Inflammatory macrophage treated with lipopolysaccharide for 4 hours (primary cell): ENCODE measurements around the gene MVB12B.

Experiments used
- DNase-seq: peaks from one replicate; pipeline ENCODE4 v3.0.0-alpha.2; 2020

Gene MVB12B

DNA sequence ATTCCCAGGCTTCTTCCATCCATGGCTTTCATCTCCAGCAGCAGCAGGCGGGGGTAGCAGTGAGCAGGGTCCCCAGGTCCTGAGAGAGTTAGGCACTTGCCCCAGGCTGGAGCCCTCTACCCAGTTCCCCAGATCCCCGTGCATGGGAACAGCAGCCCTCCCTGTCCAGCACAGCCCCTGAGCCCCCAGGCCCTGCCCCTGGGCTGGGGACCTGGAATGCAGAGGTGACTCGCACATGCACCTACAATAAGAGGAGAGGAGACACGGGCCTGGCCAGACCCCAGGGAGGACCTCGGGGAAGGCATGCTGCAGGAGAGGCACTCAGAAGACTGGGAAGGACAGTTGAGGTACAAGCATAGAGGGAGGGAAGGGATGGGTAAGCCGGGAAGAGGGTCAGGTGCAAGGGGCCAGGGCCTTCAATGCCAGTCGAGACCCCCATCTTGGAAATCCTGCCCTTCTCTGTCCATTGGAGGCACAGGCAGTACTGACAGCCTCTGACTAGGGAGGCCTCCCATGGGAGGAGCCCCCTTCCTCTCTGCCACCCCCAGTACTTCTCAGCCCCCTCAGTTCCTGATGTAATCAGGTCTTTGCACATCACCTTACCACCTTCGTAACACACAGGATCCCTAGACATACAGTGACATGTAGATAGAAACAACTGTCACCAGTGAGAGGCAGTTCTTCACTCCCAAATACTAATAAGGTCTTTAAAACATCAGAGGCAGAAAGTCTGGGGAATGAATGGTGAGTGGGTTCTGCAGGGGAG, 151.8 kb downstream of the MVB12B start:
- DNase-seq: no peak

DNA sequence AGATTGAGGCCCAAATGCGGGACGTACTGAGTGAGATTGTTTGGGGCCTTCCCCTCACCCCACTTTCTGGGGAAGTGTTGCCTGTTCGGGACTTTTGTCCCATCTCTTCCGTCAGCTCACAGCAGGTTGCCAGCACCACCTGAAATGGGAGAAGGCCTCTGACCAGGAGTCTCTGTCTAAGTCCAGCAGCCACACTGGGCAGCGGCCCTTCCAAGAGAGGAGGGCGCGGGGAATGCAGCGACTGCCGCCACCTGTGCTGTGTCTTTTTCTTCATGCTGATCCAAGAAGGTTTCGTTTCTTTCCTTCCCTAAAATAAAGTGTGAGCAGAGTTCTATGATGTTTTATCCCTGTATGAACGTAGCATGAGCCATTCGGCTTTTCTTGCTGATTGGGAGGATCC, 152.9 kb downstream of the MVB12B start:
- no peak for DNase-seq

DNA sequence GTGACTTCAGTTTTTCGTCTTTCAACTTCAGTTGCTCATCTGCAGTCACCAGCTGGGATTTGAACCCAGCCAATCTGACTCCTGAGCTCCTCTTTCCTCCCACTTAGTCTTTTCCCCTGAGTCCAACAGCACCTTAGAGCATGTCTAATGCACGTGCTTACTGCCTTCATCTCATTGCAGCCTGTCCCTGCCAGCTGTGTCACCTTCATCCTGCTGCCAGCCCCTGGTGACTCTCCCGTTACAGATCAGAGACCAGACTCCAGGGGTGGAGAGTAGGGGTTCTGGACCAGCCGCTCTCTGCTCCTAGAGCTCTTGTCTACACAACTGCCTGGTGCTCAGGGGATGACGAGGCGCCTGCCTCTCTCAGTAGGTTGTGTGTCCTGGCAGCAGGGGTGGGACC, 154.2 kb downstream of the MVB12B start:
- no peak for DNase-seq

DNA sequence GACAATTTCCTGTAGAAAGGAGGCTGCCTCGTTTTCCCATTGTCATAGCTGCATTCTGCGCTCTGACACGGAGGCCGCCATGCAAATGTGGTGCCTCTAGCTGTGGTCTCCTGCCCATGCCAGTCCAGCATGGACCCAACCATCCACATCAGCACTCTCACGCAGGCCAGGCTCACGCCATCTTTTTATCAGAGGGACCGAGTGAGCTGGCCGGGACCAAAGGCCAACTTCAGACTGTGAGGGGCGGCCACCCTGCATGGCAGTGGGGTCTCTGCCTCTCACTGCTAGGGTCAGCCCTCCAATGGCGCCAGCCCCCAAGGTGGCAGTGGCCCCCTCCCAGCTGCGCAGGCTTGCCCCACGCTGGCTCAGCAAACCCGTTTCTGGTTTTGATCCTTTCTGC, 155.2 kb downstream of the MVB12B start:
- no peak for DNase-seq

DNA sequence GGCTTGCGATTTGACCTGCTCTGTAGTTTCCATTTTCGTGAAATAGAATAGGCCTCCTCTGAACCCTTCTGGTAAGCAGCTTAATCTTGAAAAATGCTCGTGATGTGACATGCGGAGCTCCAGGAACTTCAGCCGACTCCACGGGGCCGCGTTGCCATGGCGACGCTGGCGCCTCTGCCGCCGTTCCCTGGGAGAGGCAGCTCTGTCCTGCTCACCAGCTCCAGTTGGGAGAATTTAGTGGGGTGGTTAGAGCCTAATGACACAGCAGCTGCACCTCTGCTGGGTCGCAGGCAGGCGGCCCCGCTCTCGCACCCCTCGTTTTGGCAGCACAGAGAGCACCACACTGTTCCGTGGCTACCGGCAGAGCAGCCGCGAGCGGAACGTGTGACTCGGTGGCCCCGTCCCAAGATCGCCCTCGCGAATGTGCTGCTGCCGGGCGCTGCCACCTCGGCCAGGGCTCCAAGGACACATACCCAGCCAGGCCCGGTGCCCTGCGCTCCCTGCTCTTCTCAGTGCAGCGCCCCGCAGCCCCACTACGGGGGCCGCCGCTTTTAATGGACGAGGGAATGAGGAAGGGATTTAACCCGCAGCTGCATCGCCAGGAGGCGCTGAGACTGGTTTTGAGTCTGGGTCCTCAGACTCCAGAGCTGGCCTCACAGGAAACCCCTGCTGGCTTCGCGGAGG, 155.9 kb downstream of the MVB12B start:
- DNase-seq: no peak

DNA sequence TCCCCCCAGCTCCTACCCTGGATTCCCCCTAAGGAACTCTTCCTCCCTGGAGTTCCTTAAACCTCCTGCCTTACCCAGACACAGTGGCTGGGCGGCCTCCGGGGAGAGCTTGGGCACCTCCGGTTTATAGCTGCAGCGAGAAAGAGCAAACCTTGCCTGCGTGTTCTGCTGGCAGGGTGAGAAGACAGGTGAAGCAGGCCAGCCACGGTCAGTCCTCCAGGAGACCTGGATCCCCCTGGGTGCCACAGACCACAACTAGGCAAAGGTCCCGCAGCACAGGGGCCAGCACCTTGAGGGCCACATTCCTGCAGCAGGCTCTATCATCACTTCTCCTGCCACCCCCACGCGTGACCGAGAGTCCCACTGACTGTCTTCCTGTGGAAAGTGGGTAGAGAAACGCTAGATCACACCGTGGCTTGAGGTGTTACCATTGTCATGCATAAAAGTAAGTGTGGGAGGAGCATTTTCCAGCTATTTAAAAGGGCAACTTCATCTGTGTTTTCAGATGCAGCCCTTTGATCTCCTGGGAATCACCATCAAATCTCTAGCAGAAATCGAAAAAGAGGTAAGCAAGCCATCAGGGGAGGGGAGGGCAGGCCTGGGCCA, 156.9 kb downstream of the MVB12B start:
- DNase-seq: no peak

DNA sequence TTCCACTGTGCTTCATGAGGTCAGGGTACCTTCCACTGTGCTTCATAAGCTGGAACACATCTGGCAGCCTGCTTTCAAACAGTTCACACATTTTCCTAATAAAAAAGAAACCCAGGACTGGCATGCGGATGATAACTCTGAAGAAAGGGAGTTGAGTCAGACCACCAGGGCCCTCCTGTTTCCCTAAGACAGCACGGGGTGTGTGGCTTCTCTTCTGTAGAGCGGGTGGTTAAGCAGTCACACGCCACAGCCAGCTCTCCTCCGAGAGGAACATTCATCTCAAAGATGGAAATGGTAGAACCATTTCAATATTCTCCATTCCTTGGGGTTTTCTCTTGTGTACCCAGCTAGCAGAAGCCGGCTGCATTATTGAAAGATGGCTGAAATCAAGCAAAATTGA, 159.0 kb downstream of the MVB12B start:
- no peak for DNase-seq

DNA sequence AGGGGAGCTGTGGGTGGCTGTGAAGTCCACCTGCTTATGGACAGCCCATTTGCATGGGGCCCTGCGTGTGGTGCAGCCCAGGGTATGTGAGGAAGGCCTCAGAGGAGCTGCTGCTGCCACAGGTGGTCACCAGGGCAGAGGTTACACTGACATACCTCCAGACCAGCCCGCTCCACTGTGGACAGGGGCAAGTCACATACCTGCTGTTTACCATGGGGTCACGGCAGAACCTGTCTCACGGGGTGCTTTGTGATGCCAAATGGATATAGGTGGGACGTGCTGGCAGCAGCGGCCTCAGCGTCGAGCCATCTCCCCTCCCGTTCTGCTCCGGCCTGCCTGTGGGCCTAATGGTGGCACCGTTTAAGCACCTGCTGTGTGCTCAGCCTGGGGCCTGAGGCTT, 159.6 kb downstream of the MVB12B start:
- no peak for DNase-seq

DNA sequence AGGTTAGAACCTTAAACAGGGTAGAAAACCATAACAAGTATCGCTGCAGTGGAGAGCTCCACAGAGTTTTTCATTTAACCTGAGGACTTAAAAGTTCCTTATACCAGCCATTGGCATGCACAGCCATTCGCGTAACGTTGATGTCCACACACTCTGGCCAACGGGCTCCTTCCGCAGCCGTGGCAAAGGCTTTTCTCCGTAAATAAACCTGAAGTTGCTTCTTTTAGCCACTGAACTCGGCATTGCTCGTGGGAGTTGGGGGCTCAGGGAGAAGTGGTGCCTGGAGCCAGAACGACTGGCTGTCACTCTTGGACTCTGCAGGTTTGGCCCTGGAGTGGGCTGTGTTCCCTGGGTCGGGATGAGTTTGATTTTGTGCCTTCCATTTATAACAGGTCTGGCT, 161.2 kb downstream of the MVB12B start:
- no peak for DNase-seq

DNA sequence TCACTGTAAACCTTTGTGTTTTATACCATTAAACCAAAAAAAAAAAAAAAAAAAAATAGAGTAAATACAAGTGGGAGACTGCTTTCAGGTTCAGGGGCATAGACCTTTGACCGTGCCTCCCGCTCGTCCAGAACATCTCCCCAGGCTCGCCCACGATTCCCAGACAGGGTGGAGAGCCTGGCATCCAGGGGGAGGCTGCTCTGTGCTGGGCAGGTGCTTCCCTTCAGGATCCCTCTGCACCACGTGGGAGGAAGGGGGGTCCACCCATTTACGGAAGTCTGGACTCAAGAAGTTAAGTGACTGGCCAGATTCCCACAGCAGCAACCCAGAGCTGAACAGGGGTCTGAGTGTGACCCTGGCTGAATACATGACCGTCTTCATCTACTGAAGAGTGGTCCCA, 161.7 kb downstream of the MVB12B start:
- no peak for DNase-seq

DNA sequence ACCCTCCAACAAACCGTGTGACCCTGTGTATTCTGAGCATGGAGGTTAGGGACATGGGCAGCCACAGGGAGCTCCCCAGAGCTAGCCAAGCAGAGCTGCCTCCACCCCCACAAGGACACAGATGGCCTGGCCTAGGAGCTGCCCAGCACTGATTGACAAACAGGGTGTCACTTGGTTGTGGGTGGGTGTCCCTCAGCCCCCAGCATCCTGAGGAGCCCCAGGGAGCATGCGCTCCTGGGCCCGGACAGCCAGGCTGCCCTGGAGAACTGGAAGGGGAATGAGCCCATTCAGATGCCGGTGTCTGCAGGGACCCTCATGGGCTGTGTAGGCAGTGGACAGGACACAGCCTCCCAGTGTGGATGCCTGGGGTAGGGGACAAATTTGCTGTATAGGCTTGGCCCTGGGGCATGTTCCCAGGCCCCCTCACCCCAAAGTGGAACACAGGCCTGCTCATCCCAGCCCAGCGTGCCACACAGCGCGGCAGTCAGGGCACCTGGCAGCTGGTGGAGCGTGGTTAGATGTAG, 162.3 kb downstream of the MVB12B start:
- DNase-seq: no peak

DNA sequence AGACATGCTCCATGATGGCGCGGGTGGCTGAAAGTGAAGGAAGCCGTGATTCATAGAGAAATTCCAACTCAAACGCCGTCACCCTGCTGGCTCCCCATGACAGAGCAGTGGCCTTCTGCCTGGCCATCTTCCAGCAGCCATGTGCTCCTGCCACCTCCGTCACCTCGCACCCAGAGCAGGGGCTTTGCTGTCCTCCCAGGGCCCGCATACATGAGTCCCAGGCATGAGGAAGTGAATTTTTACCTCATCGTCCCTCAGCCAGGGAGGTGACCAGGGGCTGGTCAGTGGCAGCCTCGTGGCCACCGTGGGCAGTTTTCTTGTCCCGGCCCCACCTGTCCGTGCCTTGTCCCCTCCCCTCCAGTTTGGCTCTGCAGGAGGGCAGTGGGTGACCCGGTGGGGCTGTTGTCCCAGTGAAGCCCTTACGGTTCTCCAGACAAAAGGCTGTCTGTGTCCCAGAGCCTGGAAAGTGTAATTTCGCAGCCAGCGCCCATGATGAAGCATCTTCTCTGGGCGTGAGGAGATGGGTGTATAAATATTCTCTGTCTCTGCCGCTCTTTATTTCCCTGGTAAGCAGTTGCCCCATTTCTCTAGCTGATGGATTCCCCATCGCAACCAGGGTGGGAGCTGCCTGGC, 163.1 kb downstream of the MVB12B start:
- peak; percentile 18 for DNase-seq

DNA sequence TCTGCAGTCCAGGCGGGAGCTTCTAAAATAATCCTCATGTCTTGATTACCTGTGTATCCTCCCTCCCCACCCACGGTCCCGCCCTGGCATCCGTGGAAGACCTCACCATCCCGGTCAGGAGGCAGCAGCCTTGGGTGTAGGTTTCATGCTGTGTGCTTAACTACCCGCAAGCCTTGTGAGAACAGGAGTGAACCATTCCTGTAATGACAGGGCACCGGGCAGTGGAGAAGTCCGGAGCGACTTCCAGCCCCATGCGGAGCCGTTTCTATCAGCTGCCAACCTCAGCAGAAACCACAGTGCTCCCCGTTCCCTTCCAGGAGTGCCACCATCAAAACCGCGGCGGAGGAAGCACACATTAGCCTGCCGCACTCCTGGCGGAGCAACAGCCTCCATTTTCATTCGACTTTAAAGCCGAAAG, 163.6 kb downstream of the MVB12B start:
- no peak for DNase-seq

DNA sequence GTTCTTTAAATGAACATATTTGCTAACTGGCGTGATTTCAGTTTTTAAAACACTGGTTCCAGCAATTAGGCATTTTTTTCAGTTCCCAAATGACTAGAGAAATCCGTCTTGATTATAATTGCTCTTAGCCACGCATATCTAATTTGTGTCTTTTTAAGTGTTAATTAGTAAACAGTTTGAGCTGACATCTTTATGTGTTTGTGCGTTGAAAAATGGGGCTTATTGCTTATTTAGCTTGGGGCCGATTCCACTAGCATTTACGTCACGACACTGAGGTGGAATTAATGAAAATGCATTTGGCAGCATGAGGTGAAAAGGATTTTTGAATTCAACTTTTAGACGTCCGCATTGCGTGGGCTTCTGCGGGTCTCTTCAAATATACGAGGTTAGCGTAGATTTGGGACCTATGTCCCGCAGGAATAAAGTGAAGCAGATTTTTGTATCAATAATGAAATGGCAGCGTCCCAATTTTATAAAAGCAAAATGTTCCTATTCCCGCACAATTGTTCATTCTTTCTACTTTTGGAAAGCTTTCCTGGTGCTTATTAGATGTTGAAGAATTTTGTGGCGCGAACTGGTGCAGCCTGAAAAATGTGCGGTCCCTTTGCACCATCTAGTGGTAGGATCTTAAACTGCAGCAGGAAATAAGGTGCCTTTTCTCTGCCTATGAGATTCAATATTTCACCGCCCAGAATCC, 164.4 kb downstream of the MVB12B start:
- peak; percentile 58 for DNase-seq

DNA sequence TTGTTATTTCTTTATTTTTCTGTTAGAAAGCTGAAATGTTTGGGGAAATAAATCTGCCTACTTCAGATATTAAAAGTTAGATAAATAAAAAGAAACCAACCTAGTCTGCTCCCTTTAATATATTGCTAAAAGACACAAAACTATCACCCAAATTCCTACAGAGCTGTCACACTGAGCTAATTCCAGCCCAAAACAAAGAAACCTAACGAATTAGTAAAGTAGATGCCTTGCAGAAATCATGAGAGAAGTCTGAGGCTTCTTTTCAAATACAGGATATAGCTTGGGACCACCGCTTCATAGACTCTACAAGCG, 164.9 kb downstream of the MVB12B start:
- no peak for DNase-seq

DNA sequence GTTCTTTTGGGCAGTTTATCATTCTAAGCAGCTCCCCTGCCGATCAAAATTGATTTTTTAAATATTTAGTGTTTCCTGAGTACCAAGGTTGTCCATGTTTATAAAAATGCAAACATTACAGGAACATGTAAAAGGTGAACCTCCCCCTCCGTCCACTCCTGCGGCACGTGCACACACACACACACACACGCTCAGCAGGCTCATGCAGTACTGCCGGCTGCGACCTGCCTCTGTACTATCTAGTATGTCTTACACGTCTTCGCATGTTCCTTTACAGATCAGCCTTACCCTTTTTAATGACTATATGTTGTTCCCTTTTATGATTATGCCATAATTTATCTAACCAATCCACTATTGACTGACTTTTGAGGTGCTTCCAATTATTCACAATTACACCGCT, 165.3 kb downstream of the MVB12B start:
- no peak for DNase-seq

DNA sequence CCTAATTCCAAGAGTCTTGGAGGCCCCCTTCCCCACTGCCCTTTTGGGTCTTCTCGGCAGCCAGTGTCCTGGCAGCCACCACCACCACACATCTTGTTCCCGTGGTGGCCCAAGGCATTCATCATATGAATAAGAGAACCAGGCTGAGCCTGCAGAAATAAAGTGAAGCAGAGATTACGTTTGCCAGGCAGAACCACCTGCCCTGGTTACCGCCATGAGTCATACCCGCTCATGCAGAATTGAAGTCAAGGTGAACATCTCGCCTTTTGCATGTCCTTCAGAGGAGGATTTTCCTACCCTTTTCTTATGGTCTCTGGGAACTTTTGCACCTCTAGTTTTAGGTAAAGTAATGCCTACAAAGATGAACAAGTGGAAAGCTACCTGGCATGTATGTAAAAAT, 167.6 kb downstream of the MVB12B start:
- DNase-seq: no peak

DNA sequence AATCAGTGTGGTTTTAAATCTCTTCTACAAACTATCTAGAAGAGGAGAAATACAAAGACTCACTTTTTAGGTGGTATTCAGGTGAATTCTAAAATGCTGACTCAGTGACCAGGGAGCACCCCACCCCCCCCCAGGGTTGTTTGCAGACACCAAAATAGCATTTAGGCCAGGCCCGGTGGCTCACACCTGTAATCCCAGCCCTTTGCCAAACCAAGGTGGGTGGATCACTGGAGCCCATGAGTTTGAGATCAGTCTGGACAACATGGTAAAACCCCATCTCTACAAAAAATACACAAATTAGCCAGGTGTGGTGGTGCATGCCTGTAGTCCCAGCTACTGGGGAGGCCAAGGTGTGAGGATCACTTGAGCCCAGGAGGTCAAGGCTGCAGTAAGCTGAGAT, 168.1 kb downstream of the MVB12B start:
- DNase-seq: no peak

DNA sequence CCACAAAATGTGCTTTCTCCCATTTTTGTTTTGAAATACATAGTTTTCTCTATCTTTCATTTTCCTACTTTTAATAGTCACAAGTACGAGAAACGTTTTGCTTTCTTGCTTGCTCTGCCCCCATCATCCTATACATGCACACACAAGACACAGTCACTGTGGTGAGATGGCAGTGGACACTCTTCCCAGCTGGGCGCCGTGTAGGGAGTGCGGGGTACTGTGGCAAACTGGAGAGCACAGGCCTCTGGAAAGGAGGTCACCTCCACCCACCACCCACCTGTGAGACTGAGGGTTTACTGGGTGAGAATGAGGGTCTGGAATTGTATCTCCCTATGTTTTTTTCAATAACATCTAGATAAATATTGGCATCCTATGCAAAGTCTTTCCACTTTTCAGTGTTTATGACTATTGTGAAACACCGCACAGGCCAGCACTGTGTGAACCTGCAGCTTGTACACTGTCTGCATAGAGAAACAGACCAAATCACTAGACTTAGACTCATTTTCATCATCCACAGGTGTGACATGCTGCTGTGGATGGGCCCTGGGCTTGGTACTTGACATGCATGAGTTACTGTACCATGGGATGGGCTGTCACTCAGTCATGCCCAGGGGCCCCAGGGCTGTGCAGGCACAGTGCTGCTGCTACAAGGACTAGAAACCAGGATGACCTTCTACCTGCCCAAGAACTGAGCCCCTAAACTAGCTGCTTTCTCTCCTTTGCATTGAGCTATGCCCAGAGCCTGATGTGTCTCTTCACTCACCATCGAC, 169.0 kb downstream of the MVB12B start:
- DNase-seq: no peak

DNA sequence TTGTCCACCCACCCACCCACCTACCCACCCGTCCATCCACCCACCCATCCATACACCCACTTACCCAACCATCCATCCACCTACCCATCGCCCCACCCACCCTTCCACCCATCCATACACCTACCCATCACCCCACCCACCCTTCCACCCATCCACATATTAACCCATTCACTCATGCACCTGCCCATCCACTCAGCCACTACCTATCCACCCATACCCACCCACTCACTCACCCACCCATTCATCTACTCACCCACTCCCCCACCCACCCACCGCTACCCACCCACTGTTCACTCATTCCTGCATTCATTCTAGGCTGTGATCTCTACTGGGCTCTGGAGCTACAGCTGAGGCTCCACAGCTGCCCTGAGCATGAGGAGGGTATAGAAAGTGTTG, 169.6 kb downstream of the MVB12B start:
- DNase-seq: no peak

DNA sequence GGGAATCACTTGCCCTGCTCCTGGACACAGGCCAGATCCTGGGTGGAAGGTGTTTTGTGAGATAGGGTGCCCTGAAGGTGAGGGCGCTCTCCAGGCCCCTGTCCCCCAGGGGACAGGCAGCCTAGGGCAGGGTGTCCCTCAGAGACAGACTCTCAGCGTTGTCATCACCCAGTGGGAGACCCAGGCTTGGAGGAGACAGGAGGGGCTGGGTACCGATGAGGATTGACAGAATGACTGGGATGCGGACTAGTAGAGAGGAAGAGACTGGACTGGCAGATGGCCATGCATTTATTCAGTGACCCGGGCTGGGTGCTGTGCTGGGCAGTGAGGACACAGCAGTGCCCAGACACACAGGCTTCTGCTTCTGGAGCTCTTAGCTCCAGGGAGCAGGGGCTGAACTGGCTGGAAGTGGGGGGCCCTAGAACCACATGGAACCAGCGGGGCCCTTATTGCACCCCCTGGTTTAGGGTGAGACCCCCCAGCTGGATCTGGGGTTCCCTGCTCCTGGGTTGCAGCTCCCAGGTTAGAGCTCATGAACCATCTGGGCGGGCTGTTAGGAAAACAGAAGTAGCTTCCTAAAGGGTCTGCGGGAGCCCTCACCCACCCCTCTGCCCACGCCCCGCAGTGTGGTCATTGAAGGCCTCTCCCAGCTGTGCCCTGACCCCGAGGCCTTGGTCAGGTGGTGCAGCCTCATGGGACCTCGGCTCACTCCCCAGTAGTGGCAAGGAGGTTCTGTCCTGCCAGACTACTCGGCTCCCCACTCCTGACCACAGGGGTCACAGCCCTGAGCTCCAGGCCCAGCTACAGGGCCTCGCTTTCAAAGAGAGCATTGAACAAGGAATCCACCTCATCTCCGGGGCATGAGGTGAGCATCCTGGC, 170.4 kb downstream of the MVB12B start:
- no peak for DNase-seq
